Caco-2 (cell line): ENCODE data around the gene DNLZ. TPM values are rescaled to one million over a fixed set of nuclear protein-coding genes. Genes with fewer than 3 reads are reported as not detected.

ENCODE experiments used
- BruUV-seq: library from RNA; stranded (reverse); fragments of 400-500 nt; replicated peaks from 2 replicates; lab custom pipeline; 2021; lab: Mats Ljungman, UMichigan
- CTCF ChIA-PET: fragments of 300-600 bp; sonication (Branson Sonifier 250); formaldehyde crosslinking; loops from one replicate; lab custom pipeline; 2022; ENCODE audit warnings: antibody characterized with exemption; lab: Charles Lee
- POLR2A ChIA-PET: fragments of 300-600 bp; sonication (Branson Sonifier 250); formaldehyde crosslinking; loops from one replicate; lab custom pipeline; 2022; ENCODE audit warnings: antibody characterized with exemption; lab: Charles Lee
- DNase-seq, 2 experiments: peaks; one replicate each; pipeline versions ENCODE4 v3.0.0 to v3.0.0-alpha.2; 2020 to 2022
- H3K27me3 ChIP-seq: replicated peaks from 2 replicates; pipeline ENCODE4 v1.6.0; 2011; ENCODE audit warnings: low read length; ENCODE audit not compliant: control insufficient read depth, insufficient read depth
- H3K36me3 ChIP-seq: 2 replicates; pipeline ENCODE4 v1.5.1; 2011; ENCODE audit warnings: low read length; ENCODE audit not compliant: control insufficient read depth, insufficient read depth
- H3K4me1 ChIP-seq: fragments of 250-450 bp; sonication (Bioruptor Pico); 2 replicates; pipeline ENCODE4 v1.5.1; 2020; ENCODE audit warnings: mild to moderate bottlenecking
- H3K4me3 ChIP-seq: 2 replicates; pipeline ENCODE4 v1.5.1; 2011; ENCODE audit warnings: low read depth, mild to moderate bottlenecking, control low read depth, low read length
- H3K9me3 ChIP-seq: fragments of 250-450 bp; sonication (Bioruptor Pico); 2 replicates; pipeline ENCODE4 v1.5.1; 2020; ENCODE audit warnings: mild to moderate bottlenecking, moderate library complexity
- H3K27ac Mint-ChIP-seq: one replicate; pipeline ENCODE4 v1.8.0; 2022; ENCODE audit warnings: mixed read lengths; ENCODE audit not compliant: unreplicated experiment
- H3K27me3 Mint-ChIP-seq: one replicate; pipeline ENCODE4 v1.8.0; 2022; ENCODE audit warnings: mixed read lengths; ENCODE audit not compliant: insufficient read depth, unreplicated experiment
- H3K36me3 Mint-ChIP-seq: one replicate; pipeline ENCODE4 v1.8.0; 2022; ENCODE audit warnings: mild to moderate bottlenecking, mixed read lengths; ENCODE audit not compliant: insufficient read depth, unreplicated experiment
- H3K4me1 Mint-ChIP-seq: one replicate; pipeline ENCODE4 v1.8.0; 2022; ENCODE audit warnings: low read depth, mixed read lengths; ENCODE audit not compliant: unreplicated experiment
- H3K4me3 Mint-ChIP-seq: one replicate; pipeline ENCODE4 v1.8.0; 2022; ENCODE audit warnings: mild to moderate bottlenecking, moderate library complexity, mixed read lengths; ENCODE audit not compliant: unreplicated experiment
- H3K9me3 Mint-ChIP-seq: one replicate; pipeline ENCODE4 v1.8.0; 2022; ENCODE audit warnings: mixed read lengths; ENCODE audit not compliant: unreplicated experiment
- intact Hi-C: fragments of 100-400 bp; cut with micrococcal nuclease; formaldehyde crosslinking; loops from one replicate; pipeline ENCODE4 v1.10.0; 2022; ENCODE audit not compliant: unreplicated experiment
- total RNA-seq: library from RNA; stranded (reverse); gene quantifications from 2 replicates; pipeline ENCODE4 v1.2.3, GENCODE V29; 2022
- TF ChIP-seq, protein P1 (sequence below), 2 experiments: fragments of 200-600 bp in 1 of 2; IDR thresholded peaks; 1 replicate in 1 of 2; 2 replicates in 1 of 2; pipeline versions ENCODE4 v1.5.1 to v1.8.0; 2011 to 2022; ENCODE audit warnings: antibody characterized with exemption in 1 of 2, control low read depth in 1 of 2, inconsistent platforms in 1 of 2, low read depth in 1 of 2, low read length in 1 of 2, mild to moderate bottlenecking in 1 of 2, moderate library complexity in 1 of 2; ENCODE audit not compliant: insufficient read depth in 1 of 2, severe bottlenecking in 1 of 2, unreplicated experiment in 1 of 2

The DNLZ gene
- total RNA-seq, 1 experiment from 2014 or later: 29.1 TPM

DNA sequence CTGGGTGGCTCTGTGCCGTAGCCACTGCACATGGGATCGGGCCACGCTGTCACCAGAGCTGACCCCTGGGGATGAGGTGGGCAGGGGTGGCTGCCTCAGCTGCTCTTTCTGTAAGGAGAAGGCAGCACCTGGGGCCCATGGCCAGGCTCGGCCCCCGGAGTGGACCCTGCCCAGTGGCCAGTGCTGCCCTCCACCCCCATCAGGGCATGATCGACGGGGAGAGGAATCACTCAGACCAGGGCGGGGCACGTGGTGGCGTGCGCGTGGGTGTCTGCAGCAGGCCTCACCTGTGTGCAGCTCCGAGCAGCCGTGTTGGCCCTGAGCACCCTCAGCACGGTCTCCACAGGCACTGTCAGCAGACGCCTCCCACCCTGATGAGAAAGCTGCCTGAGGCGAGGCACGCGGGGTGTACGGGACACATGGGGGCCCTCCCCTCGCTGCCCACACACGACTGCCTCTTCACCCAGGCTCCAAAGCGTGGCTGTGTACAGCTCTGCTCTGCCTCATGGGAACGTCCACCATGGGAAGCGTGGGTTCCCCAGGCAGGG lies 18.5 kb upstream of the DNLZ start:
- POLR2A ChIA-PET: interaction anchor here (0.5 kb wide), 1 partner anchor 61 kb away, joined by 3 read pairs; no protein-coding TSS in a partner anchor
- BruUV-seq: no TSS peak

DNA sequence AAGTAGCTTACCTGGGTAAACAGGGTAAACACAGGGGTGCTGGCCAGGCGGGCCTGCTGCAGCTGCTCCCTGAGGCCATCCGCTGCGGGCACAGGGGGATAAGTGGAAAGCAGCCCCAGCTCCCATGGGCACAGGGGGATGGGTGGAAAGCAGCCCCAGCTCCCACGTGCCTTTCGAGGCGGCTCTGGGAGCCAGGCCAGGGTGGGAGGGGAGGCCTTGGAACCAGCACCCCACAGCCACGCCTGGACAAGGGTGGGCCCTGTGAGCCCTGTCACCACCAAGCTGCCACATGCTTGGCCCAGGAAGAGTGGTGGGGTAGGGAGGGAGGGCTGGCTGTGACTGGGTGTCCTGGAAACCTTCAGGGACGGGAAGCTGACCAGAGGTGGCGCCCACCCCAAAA lies 17.8 kb upstream of the DNLZ start:
- H3K27me3 ChIP-seq: no peaks in the 10 kb centered on the region
- no peak for DNase-seq
- no peak overlapping the region for H3K27ac Mint-ChIP-seq
- POLR2A ChIA-PET: no interaction called here
- H3K4me1 Mint-ChIP-seq: no peaks in the 10 kb centered on the region
- H3K36me3 Mint-ChIP-seq: peaks cover 38% of the 10 kb centered on the region
- H3K4me3 Mint-ChIP-seq: no peak overlapping the region
- TF ChIP-seq, protein P1, sequence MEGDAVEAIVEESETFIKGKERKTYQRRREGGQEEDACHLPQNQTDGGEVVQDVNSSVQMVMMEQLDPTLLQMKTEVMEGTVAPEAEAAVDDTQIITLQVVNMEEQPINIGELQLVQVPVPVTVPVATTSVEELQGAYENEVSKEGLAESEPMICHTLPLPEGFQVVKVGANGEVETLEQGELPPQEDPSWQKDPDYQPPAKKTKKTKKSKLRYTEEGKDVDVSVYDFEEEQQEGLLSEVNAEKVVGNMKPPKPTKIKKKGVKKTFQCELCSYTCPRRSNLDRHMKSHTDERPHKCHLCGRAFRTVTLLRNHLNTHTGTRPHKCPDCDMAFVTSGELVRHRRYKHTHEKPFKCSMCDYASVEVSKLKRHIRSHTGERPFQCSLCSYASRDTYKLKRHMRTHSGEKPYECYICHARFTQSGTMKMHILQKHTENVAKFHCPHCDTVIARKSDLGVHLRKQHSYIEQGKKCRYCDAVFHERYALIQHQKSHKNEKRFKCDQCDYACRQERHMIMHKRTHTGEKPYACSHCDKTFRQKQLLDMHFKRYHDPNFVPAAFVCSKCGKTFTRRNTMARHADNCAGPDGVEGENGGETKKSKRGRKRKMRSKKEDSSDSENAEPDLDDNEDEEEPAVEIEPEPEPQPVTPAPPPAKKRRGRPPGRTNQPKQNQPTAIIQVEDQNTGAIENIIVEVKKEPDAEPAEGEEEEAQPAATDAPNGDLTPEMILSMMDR (IDR thresholded peaks at IDR 0.05; ENCODE audit: insufficient read depth in 1 of 2, low read depth in 1 of 2, low read length in 1 of 2, severe bottlenecking in 1 of 2, unreplicated experiment in 1 of 2): no peak
- no TSS peak for BruUV-seq
- CTCF ChIA-PET: interaction anchor here (0.6 to 0.7 kb wide), 2 partner anchors 600 to 781 kb away, joined by 3 to 4 read pairs; no protein-coding TSS in a partner anchor
- intact Hi-C loops: no loop called here
- H3K4me1 ChIP-seq: no peaks in the 10 kb centered on the region
- H3K4me3 ChIP-seq: no peak overlapping the region
- no peaks in the 10 kb centered on the region for H3K27me3 Mint-ChIP-seq
- H3K9me3 Mint-ChIP-seq: no peaks in the 10 kb centered on the region
- no peaks in the 10 kb centered on the region for H3K9me3 ChIP-seq
- H3K36me3 ChIP-seq: peaks cover 1% of the 10 kb centered on the region; the same call in 1 of the 2 replicates

More for the DNA sequence above, 18.5 kb upstream of the DNLZ start:
- Mint-ChIP-seq H3K27me3 (no peaks in the 10 kb centered on the region), H3K27ac (no peak overlapping the region), H3K9me3 (no peaks in the 10 kb centered on the region), H3K4me3 (no peak overlapping the region), H3K4me1 (no peaks in the 10 kb centered on the region), H3K36me3 (peaks cover 39% of the 10 kb centered on the region)
- H3K9me3 ChIP-seq: no peaks in the 10 kb centered on the region
- no peak overlapping the region for H3K4me3 ChIP-seq
- no peaks in the 10 kb centered on the region for H3K27me3 ChIP-seq
- no peaks in the 10 kb centered on the region for H3K4me1 ChIP-seq
- CTCF ChIA-PET: no interaction called here
- H3K36me3 ChIP-seq: peaks cover 1% of the 10 kb centered on the region; the same call in 1 of the 2 replicates
- intact Hi-C loops: no loop called here
- TF ChIP-seq, protein P1 (IDR thresholded peaks at IDR 0.05; ENCODE audit: insufficient read depth in 1 of 2, low read depth in 1 of 2, low read length in 1 of 2, severe bottlenecking in 1 of 2, unreplicated experiment in 1 of 2): no peak
- DNase-seq: no peak

DNA sequence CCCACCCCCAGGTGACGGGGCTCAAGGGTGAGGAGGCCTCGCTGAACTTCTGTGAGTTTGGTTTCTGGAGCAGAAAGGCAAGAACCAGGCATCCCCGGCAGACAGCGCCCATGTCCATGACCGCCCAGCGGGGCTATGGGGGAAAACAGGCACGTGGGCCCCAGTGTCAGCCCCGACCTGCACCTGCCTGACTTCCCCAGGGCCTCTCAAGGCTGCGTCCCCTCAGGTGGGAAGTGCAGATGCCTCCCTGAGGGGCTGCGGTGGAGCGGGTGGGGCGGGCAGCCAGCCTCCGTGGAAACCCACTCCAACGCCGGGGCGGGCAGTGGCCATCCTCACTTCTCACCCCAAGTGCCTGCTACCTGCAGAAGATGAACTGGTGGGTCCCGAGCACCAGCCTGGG lies 16.8 kb upstream of the DNLZ start:
- Mint-ChIP-seq H3K27ac (no peak overlapping the region), H3K36me3 (peaks cover 38% of the 10 kb centered on the region), H3K4me1 (no peaks in the 10 kb centered on the region), H3K27me3 (no peaks in the 10 kb centered on the region), H3K9me3 (no peaks in the 10 kb centered on the region), H3K4me3 (no peak overlapping the region)
- no TSS peak for BruUV-seq
- H3K27me3 ChIP-seq: no peaks in the 10 kb centered on the region
- peaks cover 1% of the 10 kb centered on the region; the same call in 1 of the 2 replicates for H3K36me3 ChIP-seq
- H3K9me3 ChIP-seq: no peaks in the 10 kb centered on the region
- TF ChIP-seq, protein P1 (IDR thresholded peaks at IDR 0.05; ENCODE audit: insufficient read depth in 1 of 2, low read depth in 1 of 2, low read length in 1 of 2, severe bottlenecking in 1 of 2, unreplicated experiment in 1 of 2): no peak
- intact Hi-C loops: no loop called here
- no peak for DNase-seq
- H3K4me3 ChIP-seq: no peak overlapping the region
- ChIA-PET CTCF (no interaction called here), POLR2A (no interaction called here)
- H3K4me1 ChIP-seq: no peaks in the 10 kb centered on the region
